SK-N-SH treated with all-trans-retinoic acid at 6 μM for 48 hours (cell line): Measurements from ENCODE around the gene SSC4D.
A peak's percentile ranks its signal among the peaks of the same experiment; 100 is the strongest.
"Not testable (repeated sequence)": the region's sequence is repeated elsewhere in the genome, so short reads cannot be mapped to it uniquely, and the experiment has no call there.

Source experiments
- ATAC-seq: fragments of 200-7000 bp; cut with Tn5 transposase; 3 replicates; pipeline ENCODE4 v1.9.1; 2020; ENCODE audit warnings: mild to moderate bottlenecking, moderate library complexity
- ARNTL ChIP-seq: fragments of 450-650 bp; formaldehyde crosslinking; IDR thresholded peaks from 2 replicates; pipeline ENCODE4 v1.5.0; 2020; ENCODE audit warnings: low read depth, mild to moderate bottlenecking, moderate library complexity, borderline replicate concordance
- CREB5 ChIP-seq: fragments of 250-450 bp; sonication (Bioruptor Pico); IDR thresholded peaks from 2 replicates; pipeline ENCODE4 v1.5.1; 2020; ENCODE audit warnings: low read depth, mild to moderate bottlenecking, moderate library complexity
- CSDC2 ChIP-seq: fragments of 250-450 bp; sonication (Bioruptor Pico); IDR thresholded peaks from 2 replicates; pipeline ENCODE4 v1.5.0; 2020; ENCODE audit warnings: mild to moderate bottlenecking, moderate library complexity
- CSRNP3 ChIP-seq: fragments of 250-450 bp; sonication (Bioruptor Pico); IDR thresholded peaks from 2 replicates; pipeline ENCODE4 v1.5.1; 2021; ENCODE audit warnings: mild to moderate bottlenecking, moderate library complexity
- ESRRG ChIP-seq: fragments of 250-450 bp; sonication (Bioruptor Pico); IDR thresholded peaks from 2 replicates; pipeline ENCODE4 v1.6.1; 2021; ENCODE audit warnings: mild to moderate bottlenecking
- GLIS3 ChIP-seq: fragments of 250-450 bp; sonication (Bioruptor Pico); IDR thresholded peaks from 2 replicates; pipeline ENCODE4 v1.5.0; 2020; ENCODE audit warnings: mild to moderate bottlenecking, moderate library complexity
- ISL1 ChIP-seq: fragments of 250-450 bp; sonication (Bioruptor Pico); IDR thresholded peaks from 2 replicates; pipeline ENCODE4 v2.1.2; 2022; ENCODE audit warnings: mild to moderate bottlenecking, moderate library complexity
- OSR1 ChIP-seq: fragments of 250-450 bp; sonication (Bioruptor Pico); IDR thresholded peaks from 2 replicates; pipeline ENCODE4 v1.8.0; 2022; ENCODE audit warnings: moderate library complexity, mild to moderate bottlenecking, inconsistent platforms
- PATZ1 ChIP-seq: fragments of 250-450 bp; sonication (Bioruptor Pico); IDR thresholded peaks from 2 replicates; pipeline ENCODE4 v1.8.0; 2020; ENCODE audit warnings: mild to moderate bottlenecking, moderate library complexity, borderline replicate concordance
- PPARA ChIP-seq: fragments of 250-450 bp; sonication (Bioruptor Pico); IDR thresholded peaks from 2 replicates; pipeline ENCODE4 v1.5.0; 2020; ENCODE audit warnings: mild to moderate bottlenecking, borderline replicate concordance
- RARB ChIP-seq: fragments of 250-450 bp; sonication (Bioruptor Pico); IDR thresholded peaks from 2 replicates; pipeline ENCODE4 v1.8.0; 2021; ENCODE audit warnings: mild to moderate bottlenecking, moderate library complexity
- SNAI2 ChIP-seq: fragments of 250-450 bp; sonication (Bioruptor Pico); IDR thresholded peaks from 2 replicates; pipeline ENCODE4 v1.5.0; 2020; ENCODE audit warnings: mild to moderate bottlenecking, moderate library complexity
- TCF4 ChIP-seq: fragments of 250-450 bp; sonication (Bioruptor Pico); IDR thresholded peaks from 2 replicates; pipeline ENCODE4 v1.8.0; 2021; ENCODE audit warnings: mild to moderate bottlenecking, moderate library complexity, borderline replicate concordance
- TOX ChIP-seq: fragments of 250-450 bp; sonication (Bioruptor Pico); IDR thresholded peaks from 2 replicates; pipeline ENCODE4 v1.8.0; 2021; ENCODE audit warnings: mild to moderate bottlenecking, moderate library complexity, borderline replicate concordance
- TSHZ2 ChIP-seq: fragments of 250-450 bp; sonication (Bioruptor Pico); IDR thresholded peaks from 2 replicates; pipeline ENCODE4 v1.5.0; 2020; ENCODE audit warnings: mild to moderate bottlenecking, moderate library complexity
- ZC3H10 ChIP-seq: fragments of 250-450 bp; sonication (Bioruptor Pico); IDR thresholded peaks from 2 replicates; pipeline ENCODE4 v1.5.1; 2021; ENCODE audit warnings: mild to moderate bottlenecking, moderate library complexity
- ZFP3 ChIP-seq: fragments of 250-450 bp; sonication (Bioruptor Pico); IDR thresholded peaks from 2 replicates; pipeline ENCODE4 v1.5.0; 2020; ENCODE audit warnings: mild to moderate bottlenecking, moderate library complexity
- ZFP30 ChIP-seq: fragments of 450-650 bp; formaldehyde crosslinking; IDR thresholded peaks from 2 replicates; pipeline ENCODE4 v1.5.0; 2022; ENCODE audit warnings: mild to moderate bottlenecking, moderate library complexity
- ZNF565 ChIP-seq: fragments of 450-650 bp; formaldehyde crosslinking; conservative IDR thresholded peaks from 2 replicates; pipeline ENCODE4 v1.5.0; 2020; ENCODE audit warnings: low read depth, mild to moderate bottlenecking, moderate library complexity
- ZNF70 ChIP-seq: fragments of 450-650 bp; formaldehyde crosslinking; IDR thresholded peaks from 2 replicates; pipeline ENCODE4 v1.5.0; 2020; ENCODE audit warnings: mild to moderate bottlenecking, moderate library complexity
- ZNF8 ChIP-seq: fragments of 450-650 bp; formaldehyde crosslinking; IDR thresholded peaks from 2 replicates; pipeline ENCODE4 v1.5.0; 2020; ENCODE audit warnings: mild to moderate bottlenecking, moderate library complexity

Gene SSC4D

GRCh38 chr7:76369018-76369417, 40.5 kb downstream of the SSC4D start:
- no peak for ATAC-seq

GRCh38 chr7:76368190-76368589, 41.3 kb downstream of the SSC4D start:
- no peak for ATAC-seq
- no peak for TF ChIP-seq ZFP3
- TF ChIP-seq SNAI2 (CRISPR knock-in tag): no peak
- no peak for TF ChIP-seq CREB5 (CRISPR knock-in tag)
- no peak for TF ChIP-seq CSDC2 (CRISPR knock-in tag)
- no peak for TF ChIP-seq CSRNP3 (CRISPR knock-in tag)
- TF ChIP-seq ZNF8 (CRISPR knock-in tag): no peak
- no peak for TF ChIP-seq ESRRG (CRISPR knock-in tag)
- TF ChIP-seq ISL1 (CRISPR knock-in tag): no peak
- TF ChIP-seq TCF4 (CRISPR knock-in tag): no peak
- TF ChIP-seq PPARA (CRISPR knock-in tag): no peak
- TF ChIP-seq ARNTL (CRISPR knock-in tag): no peak
- TF ChIP-seq PATZ1 (CRISPR knock-in tag): no peak
- no peak for TF ChIP-seq GLIS3 (CRISPR knock-in tag)
- TF ChIP-seq OSR1: no peak

More at GRCh38 chr7:76369018-76369417, 40.5 kb downstream of the SSC4D start:
- TF ChIP-seq OSR1 (no peak), GLIS3 (CRISPR knock-in tag) (no peak), ZFP30 (CRISPR knock-in tag) (no peak), ISL1 (CRISPR knock-in tag) (no peak), ZNF565 (CRISPR knock-in tag) (no peak), CSRNP3 (CRISPR knock-in tag) (no peak)
- TF ChIP-seq, all 23 proteins: peak for 0

- peak; percentile 20 for ATAC-seq
- no peak for TF ChIP-seq ESRRG (CRISPR knock-in tag)
- no peak for TF ChIP-seq TCF4 (CRISPR knock-in tag)
- no peak for TF ChIP-seq TOX (CRISPR knock-in tag)
- TF ChIP-seq GLIS3 (CRISPR knock-in tag): no peak
- TF ChIP-seq TSHZ2 (CRISPR knock-in tag): no peak
- TF ChIP-seq ZNF565 (CRISPR knock-in tag): no peak
- TF ChIP-seq ISL1 (CRISPR knock-in tag): no peak
- no peak for TF ChIP-seq ZNF70 (CRISPR knock-in tag)
- TF ChIP-seq CSRNP3 (CRISPR knock-in tag): no peak
- TF ChIP-seq RARB: no peak
- TF ChIP-seq OSR1: no peak
- no peak for TF ChIP-seq ARNTL (CRISPR knock-in tag)
- TF ChIP-seq ZC3H10 (CRISPR knock-in tag): no peak
- TF ChIP-seq ZNF8 (CRISPR knock-in tag): no peak
- TF ChIP-seq, all 23 proteins: peak for 0
Measured at GRCh38 chr7:76364198-76364584, 45.3 kb downstream of the SSC4D start.

GRCh38 chr7:76363754-76364153, 45.7 kb downstream of the SSC4D start:
- not testable (repeated sequence) for ATAC-seq
